Stimulated activated memory B cell treated with anti-CD40 and anti-IgM and Interleukin-4, amounts not matched to agents 10 μg/mL and 1 μg/mL and 100 μg/mL, for 72 hours (primary cell): ENCODE results near the gene SEC22B.
"Not testable (repeated sequence)": the region's sequence is repeated elsewhere in the genome, so short reads cannot be mapped to it uniquely, and the experiment has no call there.

Experiments
- ATAC-seq: fragments of 150-1000 bp; cut with Tn5 transposase; 2 replicates; pipeline ENCODE4 v1.10.0; 2021
- H3K27ac Mint-ChIP-seq: one replicate; pipeline ENCODE4 v1.8.0; 2022; ENCODE audit warnings: mild to moderate bottlenecking, mixed read lengths
- H3K27me3 Mint-ChIP-seq: one replicate; pipeline ENCODE4 v1.8.0; 2022; ENCODE audit warnings: mixed read lengths
- H3K36me3 Mint-ChIP-seq: one replicate; pipeline ENCODE4 v1.8.0; 2022; ENCODE audit warnings: mixed read lengths
- H3K4me1 Mint-ChIP-seq: one replicate; pipeline ENCODE4 v1.8.0; 2022; ENCODE audit warnings: mixed read lengths
- H3K4me3 Mint-ChIP-seq: one replicate; pipeline ENCODE4 v1.8.0; 2022; ENCODE audit warnings: mild to moderate bottlenecking, moderate library complexity, mixed read lengths
- H3K9me3 Mint-ChIP-seq: one replicate; pipeline ENCODE4 v1.8.0; 2022; ENCODE audit warnings: mixed read lengths

SEC22B gene

GRCh38 chr1:120158495-120158894 is 17.8 kb downstream of the SEC22B start:
- H3K27ac Mint-ChIP-seq, H3K4me1 Mint-ChIP-seq, H3K36me3 Mint-ChIP-seq, H3K27me3 Mint-ChIP-seq, H3K4me3 Mint-ChIP-seq, ATAC-seq, H3K9me3 Mint-ChIP-seq: not testable (repeated sequence)

GRCh38 chr1:120158086-120158485 is 18.2 kb downstream of the SEC22B start:
- H3K36me3 Mint-ChIP-seq, ATAC-seq, H3K9me3 Mint-ChIP-seq, H3K27ac Mint-ChIP-seq, H3K4me1 Mint-ChIP-seq, H3K4me3 Mint-ChIP-seq, H3K27me3 Mint-ChIP-seq: not testable (repeated sequence)

GRCh38 chr1:120150138-120150822 is 26.0 kb downstream of the SEC22B start:
- H3K4me1 Mint-ChIP-seq, H3K36me3 Mint-ChIP-seq, H3K4me3 Mint-ChIP-seq, ATAC-seq, H3K9me3 Mint-ChIP-seq, H3K27ac Mint-ChIP-seq, H3K27me3 Mint-ChIP-seq: not testable (repeated sequence)

GRCh38 chr1:120149420-120150059 is 26.8 kb downstream of the SEC22B start:
- not testable (repeated sequence) for H3K36me3 Mint-ChIP-seq, H3K27me3 Mint-ChIP-seq, H3K9me3 Mint-ChIP-seq, H3K4me1 Mint-ChIP-seq, H3K4me3 Mint-ChIP-seq, H3K27ac Mint-ChIP-seq
- ATAC-seq: peak; percentile 51

- H3K4me3 Mint-ChIP-seq, H3K27me3 Mint-ChIP-seq, H3K9me3 Mint-ChIP-seq, ATAC-seq, H3K36me3 Mint-ChIP-seq, H3K27ac Mint-ChIP-seq: not testable (repeated sequence)
- H3K4me1 Mint-ChIP-seq: peaks cover 25% of the 10 kb centered on the region
Measured at GRCh38 chr1:120145806-120146205, 30.5 kb downstream of the SEC22B start.

GRCh38 chr1:120144626-120145025 is 31.7 kb downstream of the SEC22B start:
- H3K36me3 Mint-ChIP-seq, H3K4me3 Mint-ChIP-seq, ATAC-seq, H3K27ac Mint-ChIP-seq, H3K27me3 Mint-ChIP-seq, H3K9me3 Mint-ChIP-seq: not testable (repeated sequence)
- H3K4me1 Mint-ChIP-seq: peaks cover 23% of the 10 kb centered on the region

- H3K36me3 Mint-ChIP-seq, H3K9me3 Mint-ChIP-seq, ATAC-seq, H3K27me3 Mint-ChIP-seq, H3K4me3 Mint-ChIP-seq, H3K27ac Mint-ChIP-seq: not testable (repeated sequence)
- H3K4me1 Mint-ChIP-seq: peaks cover 19% of the 10 kb centered on the region
Measured at GRCh38 chr1:120144169-120144568, 32.2 kb downstream of the SEC22B start.

GRCh38 chr1:120143334-120143733 is 33.0 kb downstream of the SEC22B start:
- peaks cover 17% of the 10 kb centered on the region for H3K4me1 Mint-ChIP-seq
- H3K27ac Mint-ChIP-seq, H3K27me3 Mint-ChIP-seq, H3K4me3 Mint-ChIP-seq, H3K9me3 Mint-ChIP-seq, H3K36me3 Mint-ChIP-seq, ATAC-seq: not testable (repeated sequence)

- not testable (repeated sequence) for H3K36me3 Mint-ChIP-seq, H3K4me3 Mint-ChIP-seq, H3K9me3 Mint-ChIP-seq, H3K27me3 Mint-ChIP-seq
- H3K4me1 Mint-ChIP-seq: peaks cover 17% of the 10 kb centered on the region
- H3K27ac Mint-ChIP-seq: peak overlapping the region; percentile 69
- peak; percentile 100 for ATAC-seq
Measured at GRCh38 chr1:120142512-120143263, 33.6 kb downstream of the SEC22B start.

GRCh38 chr1:120141865-120142264 is 34.5 kb downstream of the SEC22B start:
- H3K4me3 Mint-ChIP-seq, H3K9me3 Mint-ChIP-seq, H3K27me3 Mint-ChIP-seq, ATAC-seq, H3K36me3 Mint-ChIP-seq: not testable (repeated sequence)
- H3K4me1 Mint-ChIP-seq: peaks cover 17% of the 10 kb centered on the region
- peak overlapping the region; percentile 69 for H3K27ac Mint-ChIP-seq

GRCh38 chr1:120140656-120141265 is 35.6 kb downstream of the SEC22B start:
- not testable (repeated sequence) for ATAC-seq

GRCh38 chr1:120136086-120136485 is 40.2 kb downstream of the SEC22B start:
- peaks cover 10% of the 10 kb centered on the region for H3K4me1 Mint-ChIP-seq
- H3K4me3 Mint-ChIP-seq, H3K27ac Mint-ChIP-seq, H3K9me3 Mint-ChIP-seq, H3K27me3 Mint-ChIP-seq, ATAC-seq, H3K36me3 Mint-ChIP-seq: not testable (repeated sequence)

More at GRCh38 chr1:120140656-120141265, 35.6 kb downstream of the SEC22B start:
- H3K9me3 Mint-ChIP-seq, H3K27ac Mint-ChIP-seq, H3K36me3 Mint-ChIP-seq, H3K4me3 Mint-ChIP-seq, H3K27me3 Mint-ChIP-seq: not testable (repeated sequence)
- peaks cover 17% of the 10 kb centered on the region for H3K4me1 Mint-ChIP-seq

GRCh38 chr1:120133928-120134325 is 42.4 kb downstream of the SEC22B start:
- H3K27me3 Mint-ChIP-seq, H3K4me3 Mint-ChIP-seq, ATAC-seq: not testable (repeated sequence)

GRCh38 chr1:120133228-120133927 is 42.9 kb downstream of the SEC22B start:
- Mint-ChIP-seq H3K4me3 (no peak overlapping the region), H3K4me1 (peaks cover 10% of the 10 kb centered on the region), H3K9me3 (no peaks in the 10 kb centered on the region), H3K27me3 (no peaks in the 10 kb centered on the region), H3K36me3 (no peaks in the 10 kb centered on the region), H3K27ac (no peak overlapping the region)
- ATAC-seq: no peak

More at GRCh38 chr1:120133928-120134325, 42.4 kb downstream of the SEC22B start:
- H3K36me3 Mint-ChIP-seq, H3K27ac Mint-ChIP-seq, H3K9me3 Mint-ChIP-seq: not testable (repeated sequence)
- H3K4me1 Mint-ChIP-seq: peaks cover 10% of the 10 kb centered on the region

GRCh38 chr1:120132406-120132763 is 43.9 kb downstream of the SEC22B start:
- H3K4me1 Mint-ChIP-seq: peaks cover 10% of the 10 kb centered on the region
- not testable (repeated sequence) for H3K4me3 Mint-ChIP-seq, H3K27me3 Mint-ChIP-seq, H3K9me3 Mint-ChIP-seq, ATAC-seq, H3K36me3 Mint-ChIP-seq
- peak overlapping the region; percentile 49 for H3K27ac Mint-ChIP-seq
